Esophagus squamous epithelium (tissue), 4 donors: ENCODE results near the gene C8G.

Experiments
- CTCF ChIP-seq, 6 experiments: fragments of 450-650 bp in 4 of 6; fragments of 200-600 bp in 2 of 6; sonication (generic) in 2 of 6; IDR thresholded peaks; one replicate each; pipeline ENCODE4 v1.5.1; 2016 to 2019; ENCODE audit warnings: antibody characterized with exemption in 6 of 6, mild to moderate bottlenecking in 4 of 6, moderate library complexity in 4 of 6
- POLR2A ChIP-seq, 4 donors: fragments of 450-650 bp; IDR thresholded peaks; one replicate each; pipeline ENCODE4 v1.6.1; 2017; ENCODE audit warnings: antibody characterized with exemption in 4 of 4, mild to moderate bottlenecking in 4 of 4, moderate library complexity in 3 of 4

GRCh38 chr9:136954270-136955083, 9.4 kb downstream of the C8G start:
- TF ChIP-seq POLR2A (IDR thresholded peaks at IDR 0.05), result no peak
- no peak for TF ChIP-seq CTCF (IDR thresholded peaks at IDR 0.05)
